AG10803 (cell line): ENCODE measurements around the gene IRF1.

Experiments used
- DNase-seq: peaks from one replicate; pipeline ENCODE4 v3.0.0; 2010; ENCODE audit warnings: low read depth
- H3K4me3 ChIP-seq: 2 replicates; pipeline ENCODE4 v1.5.1; 2011; ENCODE audit warnings: mild to moderate bottlenecking, low read length, control low read depth
- TF ChIP-seq, protein P1 (sequence below): conservative IDR thresholded peaks from 2 replicates; pipeline ENCODE4 v1.5.1; 2011; ENCODE audit warnings: mild to moderate bottlenecking, low read length, control low read depth, inconsistent platforms

The IRF1 gene

DNA sequence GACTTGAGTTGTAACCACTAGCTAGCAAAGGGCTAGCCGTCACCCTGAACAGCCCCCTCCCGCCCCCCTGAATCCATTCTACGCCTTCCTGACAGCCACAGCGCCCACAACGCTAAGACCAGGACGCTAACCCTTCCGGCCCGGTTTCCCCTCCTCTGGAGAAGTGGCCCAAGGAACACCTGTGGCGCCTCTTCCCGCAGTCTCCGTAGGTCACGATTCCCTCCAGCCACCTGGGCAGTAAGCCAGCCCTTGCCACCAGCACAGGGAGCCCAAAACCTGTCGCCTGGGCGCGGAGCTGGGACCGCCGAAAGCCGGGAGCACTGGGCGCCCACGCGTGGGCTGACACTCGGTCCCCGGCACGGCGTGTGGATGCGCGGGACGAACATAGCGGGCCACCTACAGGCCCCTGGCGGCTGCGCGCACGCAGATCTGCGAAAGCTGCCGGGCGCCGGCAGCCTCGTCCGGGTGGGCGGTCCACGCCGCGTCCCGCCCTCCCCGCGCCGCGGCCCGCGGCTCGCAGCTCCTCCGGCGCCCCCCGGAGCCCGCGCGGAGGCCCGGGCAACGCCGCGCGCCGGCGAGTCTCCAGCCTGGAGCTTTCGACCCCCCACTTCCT lies 596 bp downstream of the IRF1 start:
- DNase-seq: peak; percentile 41
- H3K4me3 ChIP-seq: peak overlapping the region; percentile 91
- TF ChIP-seq, protein P1, sequence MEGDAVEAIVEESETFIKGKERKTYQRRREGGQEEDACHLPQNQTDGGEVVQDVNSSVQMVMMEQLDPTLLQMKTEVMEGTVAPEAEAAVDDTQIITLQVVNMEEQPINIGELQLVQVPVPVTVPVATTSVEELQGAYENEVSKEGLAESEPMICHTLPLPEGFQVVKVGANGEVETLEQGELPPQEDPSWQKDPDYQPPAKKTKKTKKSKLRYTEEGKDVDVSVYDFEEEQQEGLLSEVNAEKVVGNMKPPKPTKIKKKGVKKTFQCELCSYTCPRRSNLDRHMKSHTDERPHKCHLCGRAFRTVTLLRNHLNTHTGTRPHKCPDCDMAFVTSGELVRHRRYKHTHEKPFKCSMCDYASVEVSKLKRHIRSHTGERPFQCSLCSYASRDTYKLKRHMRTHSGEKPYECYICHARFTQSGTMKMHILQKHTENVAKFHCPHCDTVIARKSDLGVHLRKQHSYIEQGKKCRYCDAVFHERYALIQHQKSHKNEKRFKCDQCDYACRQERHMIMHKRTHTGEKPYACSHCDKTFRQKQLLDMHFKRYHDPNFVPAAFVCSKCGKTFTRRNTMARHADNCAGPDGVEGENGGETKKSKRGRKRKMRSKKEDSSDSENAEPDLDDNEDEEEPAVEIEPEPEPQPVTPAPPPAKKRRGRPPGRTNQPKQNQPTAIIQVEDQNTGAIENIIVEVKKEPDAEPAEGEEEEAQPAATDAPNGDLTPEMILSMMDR: peak; percentile 25

GRCh38 chr5:132489051-132489770 lies 1.4 kb downstream of the IRF1 start:
- no peak for DNase-seq
- H3K4me3 ChIP-seq: peak overlapping the region; percentile 91
- TF ChIP-seq, protein P1: no peak

DNA sequence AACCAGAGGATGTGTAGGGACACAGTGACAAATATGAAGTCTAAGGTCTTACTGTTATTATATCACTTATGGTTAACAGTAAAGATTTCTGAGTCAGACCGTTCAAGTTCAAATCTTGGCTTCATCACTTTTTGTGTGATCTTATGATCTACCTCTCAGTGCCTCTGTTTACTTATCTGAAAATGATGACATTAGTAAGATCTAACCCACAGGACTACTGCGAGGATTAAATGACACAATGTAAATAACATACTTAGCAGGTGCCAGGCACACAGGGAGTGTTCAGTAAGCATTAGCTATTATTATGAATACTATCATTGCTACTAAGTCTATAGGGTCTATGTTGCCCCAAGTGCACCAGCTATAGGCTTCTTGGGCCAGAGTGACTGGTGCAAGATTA lies 2.0 kb downstream of the IRF1 start:
- peak overlapping the region; percentile 91 for H3K4me3 ChIP-seq
- DNase-seq: no peak

DNA sequence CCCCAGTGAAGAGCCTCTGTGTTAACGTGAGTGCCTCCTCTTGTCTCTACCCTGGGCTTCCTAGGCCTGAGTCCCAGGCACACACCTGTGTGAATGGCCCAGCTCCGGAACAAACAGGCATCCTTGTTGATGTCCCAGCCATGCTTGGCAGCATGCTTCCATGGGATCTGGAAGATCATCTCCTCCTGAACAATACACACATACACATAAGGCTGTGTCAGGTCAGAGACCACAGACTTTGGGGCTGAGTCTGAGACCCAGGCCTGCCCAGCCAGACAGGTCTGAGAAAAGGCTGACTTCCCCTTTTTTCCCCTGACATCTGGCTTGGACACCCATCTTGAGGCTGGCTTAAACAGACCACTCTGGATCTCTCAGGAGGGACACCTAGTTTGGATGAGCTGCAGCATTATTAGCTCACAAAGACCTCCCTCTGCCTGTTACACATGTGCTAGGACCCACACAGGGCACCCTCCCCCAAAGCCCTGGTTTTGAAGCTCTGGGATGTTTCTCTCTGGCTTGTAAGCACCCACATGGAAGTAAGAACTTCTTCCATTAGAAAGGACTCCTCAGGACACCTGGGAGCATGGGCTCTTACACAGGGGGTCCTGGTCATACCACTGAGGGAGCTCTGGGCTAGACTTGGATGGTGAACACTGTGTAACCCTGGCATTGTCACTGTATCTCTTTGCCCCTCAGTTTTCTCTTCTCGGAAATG lies 2.6 kb downstream of the IRF1 start:
- TF ChIP-seq, protein P1: no peak
- H3K4me3 ChIP-seq: no peak overlapping the region
- DNase-seq: no peak

More for the DNA sequence above, 2.0 kb downstream of the IRF1 start:
- TF ChIP-seq, protein P1: no peak

- no peak overlapping the region for H3K4me3 ChIP-seq
- TF ChIP-seq, protein P1: no peak
Observed at GRCh38 chr5:132487095-132487428, 3.5 kb downstream of the IRF1 start.

DNA sequence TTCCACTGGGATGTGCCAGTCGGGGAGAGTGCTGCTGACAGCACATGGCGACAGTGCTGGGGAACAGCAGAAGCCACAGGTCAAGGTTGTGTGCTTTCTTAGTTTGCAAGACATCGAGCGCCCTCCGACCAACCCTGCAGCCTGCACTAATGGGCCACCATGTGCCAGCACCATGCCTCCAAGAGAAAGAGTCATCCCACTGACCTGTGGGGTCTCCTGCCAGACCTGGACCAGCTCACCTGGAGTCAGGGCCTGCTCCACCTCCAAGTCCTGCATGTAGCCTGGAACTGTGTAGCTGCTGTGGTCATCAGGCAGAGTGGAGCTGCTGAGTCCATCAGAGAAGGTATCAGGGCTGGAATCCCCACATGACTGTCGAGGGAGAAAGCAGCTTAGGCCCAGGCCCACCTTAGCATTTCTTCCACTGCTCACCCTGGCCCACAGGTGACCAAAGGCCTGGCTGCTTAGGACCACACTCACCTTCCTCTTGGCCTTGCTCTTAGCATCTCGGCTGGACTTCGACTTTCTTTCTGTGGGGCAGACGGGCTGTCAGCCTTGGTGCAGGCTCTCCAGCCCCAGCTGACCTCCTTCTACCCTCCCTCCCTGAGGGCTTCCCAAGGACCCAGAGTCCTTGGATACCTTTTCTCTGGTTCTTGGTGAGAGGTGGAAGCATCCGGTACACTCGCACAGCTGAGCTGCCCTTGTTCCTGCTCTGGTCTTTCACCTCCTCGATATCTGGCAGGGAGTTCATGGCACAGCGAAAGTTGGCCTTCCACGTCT lies 4.1 kb downstream of the IRF1 start:
- H3K4me3 ChIP-seq: no peak overlapping the region
- DNase-seq: no peak
- TF ChIP-seq, protein P1: no peak

More at GRCh38 chr5:132487095-132487428, 3.5 kb downstream of the IRF1 start:
- no peak for DNase-seq
